Lower leg skin (tissue), 3 donors: ENCODE measurements around the gene GAS7.

ENCODE experiments used
- CTCF ChIP-seq, 3 donors: fragments of 450-650 bp; IDR thresholded peaks; one replicate each; pipeline ENCODE4 v1.5.1; 2016; ENCODE audit warnings: antibody characterized with exemption in 3 of 3, mild to moderate bottlenecking in 3 of 3, moderate library complexity in 2 of 3
- POLR2A ChIP-seq, 2 donors: fragments of 450-650 bp; IDR thresholded peaks; one replicate each; pipeline ENCODE4 v1.6.1; 2016 to 2017; ENCODE audit warnings: antibody characterized with exemption in 2 of 2, mild to moderate bottlenecking in 1 of 2, moderate library complexity in 1 of 2

- TF ChIP-seq POLR2A (IDR thresholded peaks at IDR 0.05) (no peak), CTCF (IDR thresholded peaks at IDR 0.05) (no peak)
Observed at GRCh38 chr17:10055262-10055975, 143.0 kb downstream of the GAS7 start.
